ENCODE results near the gene UFD1. TPM values are rescaled to one million over a fixed set of nuclear protein-coding genes. Genes with fewer than 3 reads are reported as not detected.
A peak's percentile ranks its signal among the peaks of the same experiment; 100 is the strongest.

UFD1 gene
- total and polyA plus RNA-seq, 2 of the 13 experiments (the other 11 are each of a cell fraction or from before 2014, with no cell fraction given), result 47.9 to 51.1 TPM

DNA sequence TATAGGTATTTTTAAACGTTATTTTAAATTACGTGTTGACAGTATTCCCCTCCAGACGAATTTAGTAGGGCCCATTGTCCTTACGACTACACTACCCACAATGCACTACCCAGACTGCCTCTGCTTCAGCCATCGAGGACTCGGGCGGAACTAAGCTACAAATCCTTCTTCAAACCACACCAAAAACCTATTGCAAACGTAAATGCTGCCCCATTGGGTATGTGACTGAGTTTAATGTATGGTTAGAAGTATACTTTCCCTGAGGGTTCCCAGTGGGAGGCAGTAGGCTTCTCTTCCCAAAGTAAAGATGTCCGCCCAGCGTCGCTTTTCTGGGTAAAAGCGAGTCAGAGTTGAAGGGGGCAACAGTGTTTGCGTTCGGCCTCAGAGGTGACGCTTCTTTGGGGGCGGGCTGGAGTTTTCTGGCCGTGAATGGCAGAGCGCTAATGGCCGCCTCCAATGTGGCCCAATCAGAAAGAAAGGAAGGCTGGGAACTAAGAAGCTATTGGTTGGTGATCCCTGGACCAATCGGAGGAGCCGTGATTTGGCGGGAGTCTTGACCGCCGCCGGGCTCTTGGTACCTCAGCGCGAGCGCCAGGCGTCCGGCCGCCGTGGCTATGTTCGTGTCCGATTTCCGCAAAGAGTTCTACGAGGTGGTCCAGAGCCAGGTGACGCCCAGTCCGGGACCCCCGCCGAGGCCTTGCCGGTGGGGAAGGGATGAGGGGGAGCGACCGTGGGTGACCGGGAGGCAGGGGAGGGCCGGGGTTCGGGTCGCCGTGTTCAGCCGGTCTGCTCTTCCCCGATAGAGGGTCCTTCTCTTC is 571 bp upstream of the UFD1 start, which contains the start of gene CDC45 (continued):
- TF ChIP-seq RXRB (CRISPR knock-in tag; IDR thresholded peaks at IDR 0.05; ENCODE audit: borderline replicate concordance) (no peak), LCORL (IDR thresholded peaks at IDR 0.05) (no peak), LCORL (CRISPR knock-in tag; IDR thresholded peaks at IDR 0.05) (no peak), ZNF510 (CRISPR knock-in tag; IDR thresholded peaks at IDR 0.05; ENCODE audit: low read depth) (0 out of 2 replicates have a peak, but pooled peaks have one; percentile 88), PHF5A (CRISPR knock-in tag; IDR thresholded peaks at IDR 0.05; ENCODE audit: low read depth, unreplicated experiment) (no peak), ZNF562 (CRISPR knock-in tag; IDR thresholded peaks at IDR 0.05; ENCODE audit: borderline replicate concordance) (no peak), MAFK (conservative IDR thresholded peaks at IDR 0.05 in 1 of 2, IDR thresholded peaks at IDR 0.05 in 1 of 2; ENCODE audit: low read length in 2 of 2) (no peak), RBM39 (IDR thresholded peaks at IDR 0.05; ENCODE audit: low read depth, low read length, poor library complexity, severe bottlenecking) (peak; percentile 36), SIX4 (CRISPR knock-in tag; IDR thresholded peaks at IDR 0.05) (no peak), XBP1 (CRISPR knock-in tag; IDR thresholded peaks at IDR 0.05) (no peak), DPF2 (CRISPR knock-in tag; IDR thresholded peaks at IDR 0.05; ENCODE audit: borderline replicate concordance, low read depth) (no peak), SCMH1 (CRISPR knock-in tag; IDR thresholded peaks at IDR 0.05; ENCODE audit: borderline replicate concordance) (no peak), ZNF747 (CRISPR knock-in tag; IDR thresholded peaks at IDR 0.05; ENCODE audit: borderline replicate concordance) (no peak), KDM1A (CRISPR knock-in tag; IDR thresholded peaks at IDR 0.05) (no peak), ZNF382 (CRISPR knock-in tag; IDR thresholded peaks at IDR 0.05; ENCODE audit: borderline replicate concordance) (no peak), GZF1 (CRISPR knock-in tag; IDR thresholded peaks at IDR 0.05) (no peak)
- TF ChIP-seq, protein P1, sequence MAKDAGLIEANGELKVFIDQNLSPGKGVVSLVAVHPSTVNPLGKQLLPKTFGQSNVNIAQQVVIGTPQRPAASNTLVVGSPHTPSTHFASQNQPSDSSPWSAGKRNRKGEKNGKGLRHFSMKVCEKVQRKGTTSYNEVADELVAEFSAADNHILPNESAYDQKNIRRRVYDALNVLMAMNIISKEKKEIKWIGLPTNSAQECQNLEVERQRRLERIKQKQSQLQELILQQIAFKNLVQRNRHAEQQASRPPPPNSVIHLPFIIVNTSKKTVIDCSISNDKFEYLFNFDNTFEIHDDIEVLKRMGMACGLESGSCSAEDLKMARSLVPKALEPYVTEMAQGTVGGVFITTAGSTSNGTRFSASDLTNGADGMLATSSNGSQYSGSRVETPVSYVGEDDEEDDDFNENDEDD (CRISPR knock-in tag; IDR thresholded peaks at IDR 0.05; ENCODE audit: borderline replicate concordance), result peak; percentile 93; the same call in 1 of the 2 replicates
- TF ChIP-seq, protein P2, sequence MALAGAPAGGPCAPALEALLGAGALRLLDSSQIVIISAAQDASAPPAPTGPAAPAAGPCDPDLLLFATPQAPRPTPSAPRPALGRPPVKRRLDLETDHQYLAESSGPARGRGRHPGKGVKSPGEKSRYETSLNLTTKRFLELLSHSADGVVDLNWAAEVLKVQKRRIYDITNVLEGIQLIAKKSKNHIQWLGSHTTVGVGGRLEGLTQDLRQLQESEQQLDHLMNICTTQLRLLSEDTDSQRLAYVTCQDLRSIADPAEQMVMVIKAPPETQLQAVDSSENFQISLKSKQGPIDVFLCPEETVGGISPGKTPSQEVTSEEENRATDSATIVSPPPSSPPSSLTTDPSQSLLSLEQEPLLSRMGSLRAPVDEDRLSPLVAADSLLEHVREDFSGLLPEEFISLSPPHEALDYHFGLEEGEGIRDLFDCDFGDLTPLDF (CRISPR knock-in tag; IDR thresholded peaks at IDR 0.05), result peak; percentile 89
- TF ChIP-seq, protein P3, sequence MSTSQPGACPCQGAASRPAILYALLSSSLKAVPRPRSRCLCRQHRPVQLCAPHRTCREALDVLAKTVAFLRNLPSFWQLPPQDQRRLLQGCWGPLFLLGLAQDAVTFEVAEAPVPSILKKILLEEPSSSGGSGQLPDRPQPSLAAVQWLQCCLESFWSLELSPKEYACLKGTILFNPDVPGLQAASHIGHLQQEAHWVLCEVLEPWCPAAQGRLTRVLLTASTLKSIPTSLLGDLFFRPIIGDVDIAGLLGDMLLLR (CRISPR knock-in tag; IDR thresholded peaks at IDR 0.05), result peak; percentile 67; the same call in 1 of the 2 replicates
- TF ChIP-seq, protein P4, sequence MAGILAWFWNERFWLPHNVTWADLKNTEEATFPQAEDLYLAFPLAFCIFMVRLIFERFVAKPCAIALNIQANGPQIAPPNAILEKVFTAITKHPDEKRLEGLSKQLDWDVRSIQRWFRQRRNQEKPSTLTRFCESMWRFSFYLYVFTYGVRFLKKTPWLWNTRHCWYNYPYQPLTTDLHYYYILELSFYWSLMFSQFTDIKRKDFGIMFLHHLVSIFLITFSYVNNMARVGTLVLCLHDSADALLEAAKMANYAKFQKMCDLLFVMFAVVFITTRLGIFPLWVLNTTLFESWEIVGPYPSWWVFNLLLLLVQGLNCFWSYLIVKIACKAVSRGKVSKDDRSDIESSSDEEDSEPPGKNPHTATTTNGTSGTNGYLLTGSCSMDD (CRISPR knock-in tag; IDR thresholded peaks at IDR 0.05), result no peak
- TF ChIP-seq, protein P5, sequence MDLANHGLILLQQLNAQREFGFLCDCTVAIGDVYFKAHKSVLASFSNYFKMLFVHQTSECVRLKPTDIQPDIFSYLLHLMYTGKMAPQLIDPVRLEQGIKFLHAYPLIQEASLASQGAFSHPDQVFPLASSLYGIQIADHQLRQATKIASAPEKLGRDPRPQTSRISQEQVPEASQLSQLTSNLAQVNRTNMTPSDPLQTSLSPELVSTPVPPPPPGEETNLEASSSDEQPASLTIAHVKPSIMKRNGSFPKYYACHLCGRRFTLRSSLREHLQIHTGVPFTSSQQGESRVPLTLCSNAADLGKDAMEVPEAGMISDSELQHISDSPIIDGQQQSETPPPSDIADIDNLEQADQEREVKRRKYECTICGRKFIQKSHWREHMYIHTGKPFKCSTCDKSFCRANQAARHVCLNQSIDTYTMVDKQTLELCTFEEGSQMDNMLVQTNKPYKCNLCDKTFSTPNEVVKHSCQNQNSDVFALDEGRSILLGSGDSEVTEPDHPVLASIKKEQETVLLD (CRISPR knock-in tag; IDR thresholded peaks at IDR 0.05; ENCODE audit: low read depth), result no peak
- TF ChIP-seq, protein P6, sequence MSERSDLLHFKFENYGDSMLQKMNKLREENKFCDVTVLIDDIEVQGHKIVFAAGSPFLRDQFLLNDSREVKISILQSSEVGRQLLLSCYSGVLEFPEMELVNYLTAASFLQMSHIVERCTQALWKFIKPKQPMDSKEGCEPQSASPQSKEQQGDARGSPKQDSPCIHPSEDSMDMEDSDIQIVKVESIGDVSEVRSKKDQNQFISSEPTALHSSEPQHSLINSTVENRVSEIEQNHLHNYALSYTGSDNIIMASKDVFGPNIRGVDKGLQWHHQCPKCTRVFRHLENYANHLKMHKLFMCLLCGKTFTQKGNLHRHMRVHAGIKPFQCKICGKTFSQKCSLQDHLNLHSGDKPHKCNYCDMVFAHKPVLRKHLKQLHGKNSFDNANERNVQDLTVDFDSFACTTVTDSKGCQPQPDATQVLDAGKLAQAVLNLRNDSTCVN (CRISPR knock-in tag; IDR thresholded peaks at IDR 0.05; ENCODE audit: borderline replicate concordance), result no peak

Data from HepG2 (cell line).